ENCODE measurements around the gene RBMS1.

RBMS1 gene

DNA sequence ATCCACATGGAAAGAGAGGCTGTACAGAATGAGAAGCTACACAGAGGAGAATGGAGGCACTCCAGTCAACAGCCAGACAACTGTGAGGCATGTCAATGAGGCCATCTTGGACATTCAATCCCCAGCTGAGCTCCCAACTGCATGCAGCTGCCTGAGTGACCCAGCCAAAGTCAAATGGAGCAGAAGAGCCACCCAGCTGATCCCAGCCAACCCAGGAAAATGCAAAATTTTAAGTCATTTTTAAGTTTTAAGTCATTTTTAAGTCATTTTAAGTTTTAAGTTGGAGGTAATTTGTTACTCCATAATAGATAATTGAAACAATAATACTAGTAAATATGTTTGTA is 63.6 kb downstream of the RBMS1 start:
- DNase-seq: no peak

DNA sequence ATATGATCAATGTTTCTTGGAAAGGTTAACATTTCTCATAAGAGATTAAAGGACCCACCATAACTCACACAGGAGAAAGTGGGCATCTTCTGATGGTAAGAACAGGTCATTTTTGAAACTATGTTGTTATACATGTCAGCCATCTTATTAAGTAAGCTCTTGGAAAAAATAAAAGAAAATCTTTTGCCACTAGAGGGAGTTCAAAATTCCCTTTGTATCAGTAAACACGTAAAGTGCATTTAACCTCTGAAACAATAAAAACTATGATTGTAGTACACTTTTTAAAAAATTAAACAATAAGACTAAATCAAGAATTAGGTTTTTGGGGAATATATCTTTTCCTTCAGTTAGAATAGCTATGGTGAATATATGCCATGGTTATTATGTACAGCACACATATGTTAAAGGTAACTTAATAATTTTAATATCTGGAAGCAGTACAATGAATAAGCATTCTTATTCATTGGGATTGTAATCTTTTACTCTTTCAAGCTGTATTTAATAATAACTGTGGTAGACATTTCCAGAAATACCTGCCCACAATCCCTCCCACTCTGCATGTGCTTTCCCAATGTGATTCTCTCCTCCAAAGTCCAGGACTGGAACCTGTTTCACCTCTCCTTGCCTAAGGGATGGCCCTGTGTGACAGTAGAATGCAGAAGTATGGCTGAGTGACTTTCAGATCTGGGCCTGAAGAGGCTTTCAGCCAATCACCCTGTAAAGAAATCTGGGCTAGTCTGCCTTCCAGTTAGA is 64.2 kb downstream of the RBMS1 start:
- peak in 1 of 2 donors; percentile 79 for DNase-seq

DNA sequence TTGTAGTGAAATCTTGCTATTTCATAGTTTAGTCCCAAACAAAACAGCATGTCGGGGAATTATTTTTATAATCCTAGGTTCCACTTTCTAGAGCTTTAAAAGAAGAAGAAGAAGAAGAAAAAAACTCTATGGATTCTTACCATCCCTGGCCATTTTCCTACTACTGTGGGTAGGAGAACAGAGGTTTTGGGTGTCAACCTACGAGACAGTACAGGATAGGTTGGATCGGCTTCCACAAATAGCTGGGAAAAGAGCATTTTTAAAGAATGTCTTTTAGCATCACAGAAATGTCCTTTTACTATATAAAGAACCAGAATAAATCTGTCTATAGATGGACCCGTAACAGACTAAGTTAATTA is 65.2 kb downstream of the RBMS1 start:
- DNase-seq: no peak

DNA sequence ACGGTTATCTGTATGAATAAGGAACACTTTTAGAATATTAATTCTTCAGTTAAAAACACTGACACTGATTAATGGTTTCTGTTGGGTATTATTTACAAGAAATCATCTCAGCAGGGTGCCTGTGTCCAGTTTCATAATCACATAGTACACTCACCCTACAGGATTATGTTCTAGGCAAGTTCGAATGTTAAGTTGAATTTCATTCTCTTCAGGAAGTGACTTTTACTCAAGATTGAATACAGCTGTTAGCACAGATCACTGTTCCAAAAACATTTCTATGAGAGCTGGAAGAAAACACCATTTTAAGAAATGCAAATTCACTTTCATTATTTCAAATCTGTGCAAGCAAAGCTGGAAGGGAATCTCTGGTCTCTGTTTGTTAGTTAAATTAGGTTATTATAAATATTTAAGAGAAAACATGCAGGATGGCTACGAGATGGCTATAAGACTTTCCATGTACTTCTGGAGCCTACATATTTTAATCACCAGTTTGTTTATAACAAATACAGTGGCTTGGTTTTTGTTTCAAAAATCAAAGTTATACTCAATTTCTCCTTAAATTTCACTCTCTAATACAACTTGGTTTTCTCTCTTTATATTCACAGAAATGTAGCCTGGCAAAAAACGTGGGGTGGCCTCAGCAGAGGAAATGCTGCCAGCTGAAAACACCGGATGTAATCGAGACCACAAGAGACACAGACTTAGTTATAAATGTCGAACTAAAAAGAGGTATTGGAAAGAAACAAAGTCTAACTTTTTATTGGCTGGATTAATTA is 65.8 kb downstream of the RBMS1 start:
- peak; percentile 56 to 76 for DNase-seq

DNA sequence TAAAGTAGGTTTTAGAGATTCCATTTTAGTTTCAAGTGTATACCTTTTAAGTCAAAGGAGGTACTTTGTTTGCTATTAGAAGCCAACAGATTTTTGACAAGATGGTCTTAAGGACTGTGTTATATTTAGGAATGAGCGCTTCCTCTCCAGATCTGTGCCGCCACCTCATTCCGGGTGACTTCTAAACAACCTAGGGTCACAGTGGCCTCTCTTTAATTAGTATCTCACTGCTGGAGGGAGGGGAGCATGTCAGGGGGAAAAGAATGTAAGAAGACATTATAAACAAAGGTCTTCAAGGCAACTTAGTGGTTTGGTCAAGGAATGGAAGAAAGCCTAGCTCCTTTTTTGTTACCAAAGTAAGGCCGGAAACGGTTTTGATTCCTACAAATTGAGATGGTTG is 67.0 kb downstream of the RBMS1 start:
- DNase-seq: no peak

DNA sequence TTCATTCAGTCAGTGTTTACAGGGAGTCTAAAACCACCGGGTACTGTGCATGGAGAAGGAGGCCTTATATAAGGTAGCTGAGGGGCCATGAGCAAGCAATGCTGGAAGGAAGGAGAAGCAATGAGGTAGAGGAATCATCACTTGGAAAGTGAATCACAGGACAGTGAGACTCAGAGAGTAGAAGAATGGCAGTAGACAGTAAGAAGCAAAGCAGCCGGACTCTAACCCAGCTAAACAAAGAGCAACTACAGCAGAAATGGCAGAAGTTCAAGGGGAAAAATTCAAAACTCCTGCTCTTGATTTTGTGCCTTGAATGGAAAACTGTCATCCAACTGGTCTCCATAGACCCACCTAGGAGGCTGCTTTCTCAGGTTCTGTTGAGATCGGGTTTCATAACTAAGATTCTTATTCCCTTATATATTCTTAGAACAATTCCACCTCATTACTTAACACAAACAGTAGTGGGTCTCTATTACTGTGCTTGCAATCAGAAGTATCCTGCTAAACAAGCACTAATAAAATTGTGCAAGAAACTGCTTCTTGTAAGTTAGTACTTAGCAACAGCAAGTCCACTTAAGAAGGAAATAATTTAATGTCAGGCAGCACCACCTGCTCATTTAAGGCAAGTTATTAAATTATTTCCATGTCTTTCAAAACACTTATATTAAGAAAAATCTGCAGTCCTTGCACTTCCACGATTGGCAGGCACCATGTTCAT is 68.0 kb downstream of the RBMS1 start:
- no peak for DNase-seq

DNA sequence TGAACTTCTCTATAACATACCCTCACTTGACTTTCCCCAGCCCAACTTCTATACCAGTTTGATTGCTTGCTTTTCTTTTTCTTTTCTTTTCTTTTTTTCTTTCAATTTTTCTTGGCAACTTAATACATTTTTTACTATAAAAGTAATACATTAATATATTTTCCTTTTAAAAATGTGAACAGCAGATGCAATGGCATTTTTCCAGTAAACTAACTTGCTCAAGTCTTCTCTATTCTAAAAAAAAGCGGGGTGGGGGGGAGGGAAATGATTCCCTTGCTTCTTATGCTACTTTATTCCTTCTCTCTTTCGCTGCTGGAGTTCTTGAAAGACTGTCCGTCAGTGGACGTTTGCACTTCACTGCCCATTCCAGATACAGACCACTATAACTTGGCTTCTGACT is 70.5 kb downstream of the RBMS1 start:
- no peak for DNase-seq

DNA sequence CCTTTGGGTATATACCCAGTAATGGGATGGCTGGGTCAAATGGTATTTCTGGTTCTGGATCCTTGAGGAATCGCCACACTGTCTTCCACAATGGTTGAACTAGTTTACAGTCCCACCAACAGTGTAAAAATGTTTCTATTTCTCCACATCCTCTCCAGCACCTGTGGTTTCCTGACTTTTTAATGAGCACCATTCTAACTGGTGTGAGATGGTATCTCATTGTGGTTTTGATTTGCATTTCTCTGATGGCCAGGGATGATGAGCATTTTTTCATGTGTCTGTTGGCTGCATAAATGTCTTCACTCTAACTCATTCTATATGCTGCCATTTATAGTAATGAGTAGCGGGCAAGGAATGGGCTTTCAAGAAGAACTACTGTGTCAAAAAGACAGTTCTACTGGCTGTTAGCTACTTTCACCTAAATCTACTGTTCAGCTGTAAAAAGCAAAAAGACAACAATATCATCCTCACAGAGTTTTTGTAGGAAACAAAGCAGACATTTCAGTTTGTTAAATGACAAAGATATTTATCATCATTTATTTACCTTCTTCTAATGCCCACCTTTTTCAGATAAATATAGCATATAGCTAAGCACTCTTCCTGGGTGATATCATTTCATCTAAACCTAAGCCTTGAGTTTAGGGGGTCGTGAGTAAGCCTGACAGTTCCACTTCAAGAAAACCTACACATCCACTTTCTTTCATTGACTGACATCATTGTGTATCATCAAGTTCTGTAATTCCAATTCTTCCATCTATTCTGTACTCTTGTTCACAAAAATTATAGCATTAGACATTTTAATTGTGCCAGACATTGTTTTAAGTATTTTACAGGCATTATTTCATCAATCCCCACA is 71.7 kb downstream of the RBMS1 start:
- DNase-seq: peak in 1 of 2 donors; percentile 62

DNA sequence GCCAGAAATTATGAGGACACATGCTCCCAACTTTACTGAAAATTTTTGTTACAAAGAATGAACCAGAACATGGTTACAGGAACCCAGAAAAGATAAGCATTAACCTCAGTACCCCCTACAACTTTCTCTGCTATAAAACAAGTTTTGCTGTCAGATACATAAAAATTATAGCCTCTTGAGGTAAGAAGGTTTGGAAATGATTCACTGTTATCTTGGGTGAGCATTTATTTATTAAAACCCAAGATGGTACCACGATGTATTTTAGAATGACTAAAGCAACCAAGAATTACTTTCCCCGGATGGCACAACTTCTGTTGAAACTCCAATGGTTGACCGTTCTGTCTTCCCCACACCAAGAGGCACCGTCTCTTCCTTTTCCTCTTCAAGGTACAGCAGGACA is 72.9 kb downstream of the RBMS1 start:
- DNase-seq: no peak

DNA sequence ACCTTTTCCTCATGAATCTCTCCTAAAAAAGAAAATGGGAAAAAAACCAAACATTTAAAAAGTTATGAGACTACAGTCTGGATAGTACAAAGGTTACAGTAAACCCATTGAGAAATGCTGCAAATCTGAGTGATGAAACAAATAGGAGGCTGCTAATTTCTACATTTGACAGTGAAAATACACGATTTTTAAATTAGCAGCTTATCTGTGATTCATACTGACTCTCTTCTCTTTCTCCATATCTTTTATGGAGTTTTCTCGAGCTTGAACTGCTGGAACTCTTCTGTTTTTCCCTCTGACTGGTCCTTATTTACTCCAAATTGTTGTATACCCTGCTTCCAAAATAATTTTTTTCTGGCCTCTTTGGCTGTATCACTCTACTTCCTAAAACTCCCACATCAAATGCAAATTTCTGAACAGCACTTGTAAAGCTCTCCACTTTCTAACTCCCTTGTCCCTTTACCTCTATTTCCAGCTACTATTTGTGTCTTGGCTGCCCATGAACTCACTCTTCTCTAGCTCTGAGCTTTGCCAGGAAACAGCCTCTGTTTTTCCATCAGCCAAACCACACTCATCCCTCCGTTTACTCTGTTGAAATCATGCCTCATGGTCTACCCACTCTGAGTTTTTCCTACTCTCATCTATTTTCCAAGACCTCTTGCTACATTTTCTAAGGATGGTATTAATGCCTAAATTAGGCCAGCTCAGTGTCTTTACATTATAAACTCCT is 73.7 kb downstream of the RBMS1 start:
- no peak for DNase-seq

DNA sequence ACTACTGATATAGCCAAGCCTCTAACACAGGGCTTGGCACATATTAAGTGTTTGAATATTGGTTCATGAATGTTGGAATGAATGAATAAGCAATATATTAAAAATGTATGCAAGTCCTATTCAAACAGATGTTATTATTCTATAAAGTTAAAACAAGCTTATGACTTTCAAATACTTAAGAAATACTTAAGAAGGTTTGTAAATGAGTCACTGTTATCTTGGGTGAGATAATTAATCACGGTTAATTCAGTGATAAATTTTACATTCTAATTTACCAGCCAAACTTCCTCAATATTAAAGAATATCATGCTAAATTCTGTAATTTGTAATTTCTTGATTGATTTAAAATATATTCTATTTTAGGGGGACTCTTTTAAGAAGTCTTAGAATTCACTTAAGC is 74.8 kb downstream of the RBMS1 start:
- DNase-seq: no peak

DNA sequence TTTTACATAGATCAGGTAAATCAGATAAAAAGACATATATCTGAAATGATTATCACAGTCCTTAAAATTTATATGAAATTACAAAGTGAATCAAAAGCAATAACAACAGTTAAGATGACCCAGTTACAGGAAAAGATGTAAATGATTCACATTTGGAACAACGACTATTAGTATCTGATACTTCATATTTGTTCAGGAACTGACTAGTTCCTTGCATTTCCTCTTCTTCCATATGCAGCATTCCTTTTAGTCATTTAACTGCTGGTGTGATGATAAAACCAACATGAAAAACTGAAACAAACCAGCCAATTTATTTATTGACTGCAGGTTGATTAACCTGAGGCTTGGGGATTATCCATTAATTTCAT is 75.2 kb downstream of the RBMS1 start:
- no peak for DNase-seq

DNA sequence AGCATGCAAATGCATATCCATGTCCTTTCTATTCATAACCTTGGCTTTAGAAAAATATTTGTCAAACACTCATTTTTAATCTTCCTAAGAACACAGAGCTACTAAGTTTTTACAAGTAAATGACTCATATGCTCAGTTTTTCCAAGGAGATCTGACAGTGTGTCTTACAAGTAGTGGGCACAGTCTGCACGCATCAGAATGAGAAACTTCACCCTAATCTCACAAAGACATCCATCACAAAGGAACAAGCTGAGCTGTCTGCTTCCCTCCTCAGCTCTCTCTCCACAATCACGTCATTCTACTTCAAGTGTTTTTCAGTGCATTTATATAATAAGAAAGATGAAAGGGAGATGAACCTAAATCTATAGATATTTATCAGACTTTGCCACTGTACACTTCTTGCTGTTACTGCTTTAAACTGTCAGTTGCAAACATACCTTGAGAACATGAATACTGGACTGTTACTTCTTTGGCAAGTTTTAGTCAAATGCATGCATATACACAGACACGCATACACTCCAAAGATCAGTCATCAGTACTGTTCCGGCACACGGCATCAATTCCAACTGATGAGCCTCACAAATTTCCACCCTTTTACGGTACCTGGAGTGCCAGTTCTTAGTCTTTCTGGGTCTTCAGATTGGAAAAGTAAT is 75.7 kb downstream of the RBMS1 start:
- no peak for DNase-seq

DNA sequence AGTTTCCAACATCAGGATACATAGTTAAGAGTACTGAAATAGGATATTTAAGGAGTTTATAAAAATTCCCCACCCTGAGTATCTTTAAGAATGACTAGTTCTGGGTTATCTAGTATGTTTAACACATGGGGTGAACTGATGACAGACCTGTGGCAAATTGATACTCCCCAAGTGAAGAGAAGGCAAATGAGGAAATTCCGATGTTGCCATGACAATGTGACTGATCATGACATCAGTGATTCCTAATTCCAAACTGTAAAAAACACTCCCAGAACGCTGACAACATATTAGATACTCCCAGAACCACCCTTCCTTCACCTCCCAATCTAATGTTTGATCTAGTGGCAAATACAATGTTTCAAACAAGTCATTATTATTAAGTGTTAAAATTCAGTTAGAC is 77.6 kb downstream of the RBMS1 start:
- no peak for DNase-seq

DNA sequence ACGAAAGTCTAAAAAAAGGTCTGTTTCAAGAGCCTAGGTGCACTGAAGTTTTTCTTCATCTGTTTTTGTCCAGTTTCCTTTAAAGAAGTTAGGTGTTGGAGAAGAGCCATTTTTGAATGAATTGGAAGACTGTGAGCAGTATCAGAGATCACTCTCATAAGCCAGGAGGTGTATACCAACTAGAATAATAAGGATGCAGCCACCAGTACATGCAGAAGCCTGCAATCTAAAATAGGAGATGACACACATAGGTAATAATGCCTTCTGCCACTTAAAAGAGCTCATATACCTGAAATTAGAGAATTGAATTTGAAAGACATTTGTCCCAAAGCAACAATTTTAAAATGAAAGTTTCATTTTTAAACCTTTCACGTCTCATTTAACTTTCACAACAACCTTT is 81.7 kb downstream of the RBMS1 start:
- no peak for DNase-seq

DNA sequence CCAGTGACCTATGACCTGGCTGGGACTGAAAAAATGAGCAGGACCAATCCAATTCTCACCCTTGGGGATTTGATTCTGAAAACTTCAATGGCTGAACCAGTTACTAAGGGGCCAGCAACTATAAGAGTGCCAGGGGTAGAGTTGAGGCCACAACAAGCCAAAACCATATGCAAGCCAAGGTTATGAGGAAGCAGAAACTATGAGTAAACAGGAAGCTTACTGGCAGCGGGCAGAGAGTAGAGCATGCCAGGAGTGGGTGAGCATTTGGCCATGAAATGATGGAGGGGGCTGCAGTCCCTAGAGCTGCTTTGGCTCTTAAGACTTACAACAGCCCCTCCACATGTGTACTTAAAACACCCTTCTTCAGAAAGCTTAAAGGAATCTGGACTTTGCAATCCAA is 82.4 kb downstream of the RBMS1 start:
- peak; percentile 21 to 52 for DNase-seq

DNA sequence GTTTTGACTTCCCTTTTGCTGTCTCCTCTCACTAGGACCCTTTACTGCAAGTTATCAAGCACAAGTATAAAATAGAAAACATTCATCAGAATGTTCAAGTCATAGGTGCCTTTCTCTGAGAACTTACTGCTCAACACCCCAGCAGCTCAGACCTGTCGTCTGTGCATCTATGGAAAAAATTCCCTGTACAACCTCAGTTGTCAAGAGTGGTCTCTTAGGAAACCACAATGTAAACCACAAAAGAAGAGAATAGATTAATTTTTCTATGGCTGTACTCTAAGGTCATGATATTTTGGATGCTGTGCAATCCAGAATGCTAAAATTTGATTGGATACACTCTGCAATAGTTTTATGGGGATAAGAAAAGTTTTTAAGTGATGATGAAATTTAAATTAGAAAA is 84.1 kb downstream of the RBMS1 start:
- DNase-seq: no peak

DNA sequence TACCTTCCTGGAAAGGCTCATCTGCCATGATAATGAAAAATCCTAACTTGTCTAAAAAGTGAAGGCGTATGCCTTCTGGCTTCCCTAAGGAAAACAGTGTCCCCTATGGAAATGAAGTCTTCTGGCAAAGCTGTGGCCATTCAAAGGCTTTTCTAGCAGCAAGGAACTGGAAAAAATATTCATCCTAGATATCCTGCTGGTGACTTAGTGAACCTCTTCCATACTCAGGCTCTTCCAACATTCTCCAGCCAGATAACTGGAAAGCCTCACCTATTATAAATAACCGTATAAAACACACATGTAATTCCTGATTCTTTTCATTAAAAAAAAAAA is 84.7 kb downstream of the RBMS1 start:
- DNase-seq: no peak

DNA sequence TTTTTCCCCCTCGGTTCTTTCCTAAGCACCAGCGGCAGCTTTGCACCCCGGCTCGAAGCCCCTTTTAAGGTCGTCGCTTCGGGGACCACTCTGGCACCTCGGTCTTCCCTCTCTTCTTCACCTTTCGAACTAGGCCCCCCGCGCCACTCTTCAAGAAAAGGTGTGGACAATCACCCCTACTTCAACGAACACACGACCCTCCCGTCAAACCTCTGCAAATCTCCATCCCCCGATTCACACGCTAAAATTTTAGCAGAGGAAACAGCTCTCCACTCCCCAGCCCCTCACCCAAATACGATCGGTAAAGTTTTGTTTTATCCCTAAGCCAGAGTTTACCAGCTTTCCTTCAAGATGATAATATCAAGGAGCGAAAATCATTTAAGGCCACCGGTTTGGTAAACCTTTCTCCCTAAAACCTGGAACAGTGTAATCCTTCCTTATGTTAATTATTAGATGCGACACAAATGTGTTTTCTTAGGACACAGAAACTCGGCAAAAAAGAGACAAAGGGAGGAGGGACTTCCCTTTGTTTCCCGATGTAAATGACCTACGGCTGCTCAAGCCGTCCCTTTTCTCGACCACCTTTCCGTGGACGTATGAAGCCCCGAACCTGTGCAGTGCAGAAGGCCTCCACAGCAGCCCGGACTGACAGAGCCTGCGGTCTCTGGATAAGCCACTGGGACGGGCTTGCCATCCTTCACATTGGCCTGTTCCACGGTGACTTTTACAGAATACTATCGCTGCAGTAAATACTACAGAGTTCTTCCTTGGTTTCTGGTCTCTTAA is 85.2 kb downstream of the RBMS1 start:
- no peak for DNase-seq

DNA sequence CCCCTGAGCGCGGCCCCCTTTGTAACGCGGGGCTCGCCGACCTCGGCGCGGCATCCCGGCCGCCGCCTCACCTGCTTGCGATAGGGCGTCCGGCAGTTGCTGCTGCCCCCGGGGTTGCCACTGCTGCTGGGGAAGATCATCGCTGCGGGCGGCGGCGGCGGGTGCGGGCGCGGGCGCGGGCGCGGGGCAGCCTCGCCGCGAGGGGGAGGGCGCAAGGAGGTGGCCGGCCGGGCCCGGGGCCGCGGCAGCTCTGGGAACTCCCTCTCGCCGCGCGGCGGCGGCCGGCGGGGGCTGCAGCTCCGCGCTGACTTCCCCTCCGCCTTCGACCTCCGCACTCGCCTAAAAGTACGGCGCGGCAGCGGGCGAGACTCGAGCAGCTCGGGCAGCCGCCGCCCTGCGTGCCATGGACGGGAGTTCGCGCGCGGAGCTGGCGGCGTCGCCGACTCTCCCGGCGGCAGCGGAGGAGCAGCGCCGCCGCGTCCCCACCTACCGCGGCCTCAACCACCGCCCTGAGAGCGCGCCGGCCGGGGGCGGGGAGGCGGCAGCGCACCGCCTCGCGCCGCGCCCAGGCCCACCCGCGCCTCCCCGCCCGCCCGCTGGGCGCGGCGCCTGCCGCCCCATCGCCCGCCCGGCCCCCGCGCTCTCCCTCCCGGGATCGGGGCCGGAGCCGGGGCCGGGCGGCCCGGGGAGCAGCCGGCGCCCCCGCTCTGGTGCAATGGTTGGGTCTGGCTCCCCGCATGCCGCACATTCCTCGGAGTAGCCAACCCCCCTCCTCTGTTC is 86.0 kb downstream of the RBMS1 start:
- DNase-seq: peak; percentile 68 to 73
